Gastrocnemius medialis (tissue), 4 donors: Measurements from ENCODE around the gene MPRIP.
A peak's percentile ranks its signal among the peaks of the same experiment; 100 is the strongest.

ENCODE experiments used
- CTCF ChIP-seq, 5 experiments: fragments of 450-650 bp in 3 of 5; fragments of 200-600 bp in 2 of 5; sonication (generic) in 2 of 5; IDR thresholded peaks in 4 of 5; conservative IDR thresholded peaks in 1 of 5; 1 replicate in 4 of 5; 2 replicates in 1 of 5; pipeline ENCODE4 v1.5.1; 2016 to 2019; ENCODE audit warnings: antibody characterized with exemption in 5 of 5, mild to moderate bottlenecking in 3 of 5, moderate library complexity in 3 of 5
- POLR2A ChIP-seq, 2 donors: fragments of 450-650 bp; IDR thresholded peaks; one replicate each; pipeline ENCODE4 v1.6.1; 2017; ENCODE audit warnings: antibody characterized with exemption in 2 of 2, mild to moderate bottlenecking in 2 of 2, moderate library complexity in 2 of 2

DNA sequence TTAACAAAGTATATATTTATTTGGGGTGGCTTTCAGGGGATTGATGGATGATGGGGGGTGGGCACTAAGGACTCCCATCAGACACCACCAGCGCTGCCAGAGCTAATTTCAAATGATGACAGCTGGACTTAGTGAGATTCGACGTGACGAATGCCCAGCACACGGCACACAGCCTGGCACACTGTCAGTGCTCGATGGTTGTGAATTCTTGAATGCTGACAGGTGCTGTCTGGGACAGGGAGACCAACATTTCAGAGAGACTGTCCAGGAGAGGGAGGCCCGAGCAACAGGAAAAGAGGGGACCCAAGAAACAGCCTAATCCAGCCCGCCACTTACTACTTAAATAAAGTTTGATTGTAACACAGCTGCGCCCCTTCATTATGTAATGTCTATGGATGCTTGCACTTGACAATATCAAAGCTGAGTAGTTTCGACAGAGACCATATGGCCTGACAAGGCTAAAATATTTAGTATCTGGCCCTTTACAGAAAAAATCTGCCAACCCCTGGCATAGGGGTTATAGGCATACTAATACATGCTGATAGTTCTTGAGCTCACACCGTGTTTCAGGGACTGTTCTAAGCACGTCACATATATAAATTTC is 6.2 kb upstream of the MPRIP start:
- TF ChIP-seq CTCF (IDR thresholded peaks at IDR 0.05 in 4 of 5, conservative IDR thresholded peaks at IDR 0.05 in 1 of 5) (peak in 1 of 5 experiments; percentile 8), POLR2A (IDR thresholded peaks at IDR 0.05) (no peak)
